Heart left ventricle (tissue), 16 donors: ENCODE results near the gene PTBP3. TPM values are rescaled to one million over a fixed set of nuclear protein-coding genes. Genes with fewer than 3 reads are reported as not detected.
A peak's percentile ranks its signal among the peaks of the same experiment; 100 is the strongest.

ENCODE experiments used
- ATAC-seq, 4 donors: fragments of 200-7000 bp; cut with Tn5 transposase; one replicate each; pipeline ENCODE4 v1.9.1; 2020 to 2022; ENCODE audit warnings: moderate library complexity in 4 of 4, mild to moderate bottlenecking in 3 of 4, moderate number of reproducible peaks in 1 of 4
- DNase-seq, 5 donors: peaks; one replicate each; pipeline ENCODE4 v3.0.0-alpha.2; 2020
- H3K27ac ChIP-seq, 12 donors: fragments of 200-600 bp; sonication (generic) in 4 of 12; one replicate each; pipeline versions ENCODE4 v1.5.0 to v1.8.0; 2016 to 2022; ENCODE audit warnings: mild to moderate bottlenecking in 2 of 12
- H3K27me3 ChIP-seq, 9 donors: fragments of 200-600 bp; sonication (generic) in 2 of 9; one replicate each; pipeline versions ENCODE4 v1.5.1 to v1.8.0; 2016 to 2022; ENCODE audit warnings: mild to moderate bottlenecking in 3 of 9
- H3K36me3 ChIP-seq, 9 donors: fragments of 200-600 bp; sonication (generic) in 2 of 9; one replicate each; pipeline versions ENCODE4 v1.5.0 to v1.8.0; 2018 to 2022; ENCODE audit warnings: mild to moderate bottlenecking in 2 of 9
- H3K4me1 ChIP-seq, 12 donors: fragments of 200-600 bp; sonication (generic) in 4 of 12; one replicate each; pipeline versions ENCODE4 v1.5.0 to v1.8.0; 2016 to 2022; ENCODE audit warnings: mild to moderate bottlenecking in 3 of 12
- H3K4me3 ChIP-seq, 12 donors: fragments of 200-600 bp; sonication (generic) in 4 of 12; one replicate each; pipeline versions ENCODE4 v1.5.0 to v1.8.0; 2017 to 2022; ENCODE audit warnings: mild to moderate bottlenecking in 9 of 12, moderate library complexity in 4 of 12
- H3K9me3 ChIP-seq, 12 donors: fragments of 200-600 bp; sonication (generic) in 4 of 12; one replicate each; pipeline versions ENCODE4 v1.5.0 to v1.8.0; 2016 to 2022; ENCODE audit warnings: mild to moderate bottlenecking in 1 of 12
- POLR2A ChIP-seq, 2 donors: fragments of 450-650 bp; IDR thresholded peaks; one replicate each; pipeline ENCODE4 v1.6.1; 2017; ENCODE audit warnings: antibody characterized with exemption in 2 of 2, mild to moderate bottlenecking in 2 of 2, moderate library complexity in 2 of 2
- WGBS, 4 donors: extraction: QIAGEN DNeasy Blood & Tissue Kit in 2 of 4; methylation state at CpG; one replicate each; pipeline versions ENCODE4 v1.1.5 to v1.1.7; 2013 to 2018; 5-methylcytosine and 5-hydroxymethylcytosine counted together
- intact Hi-C, 10 donors: fragments of 100-400 bp; cut with DNase I; formaldehyde crosslinking; loops; one replicate each; pipeline versions ENCODE4 v1.11.1 to v1.14.2; 2022
- polyA plus RNA-seq, 2 donors: library from polyadenylated mRNA; stranded (reverse); fragments of 200-250 nt; gene quantifications; one replicate each; pipeline ENCODE4 v1.2.3, GENCODE V29; 2013
- total RNA-seq, 9 donors: library from RNA; depleted of rRNA in 2 of 9; stranded (reverse); fragments of >200 nt in 2 of 9; fragmentation: NEBNext Ultra II Directional in 3 of 9; extraction: Animal tissue kit (Norgen Biotek cat#: 25700) in 3 of 9; gene quantifications; one replicate each; pipeline versions ENCODE4 v1.1.0 to v1.2.4, GENCODE V29; 2016 to 2023
- TF ChIP-seq, protein P1 (sequence below), 12 donors: fragments of 200-600 bp; sonication (generic) in 4 of 12; IDR thresholded peaks; one replicate each; pipeline versions ENCODE4 v1.5.0 to v1.8.0; 2018 to 2022; ENCODE audit warnings: antibody characterized with exemption in 12 of 12, mild to moderate bottlenecking in 5 of 12
- donor health status: ischemic (EF 13 %, LVEDD 7.1; RV severe dilation, severe dysfunction).
- donor health status: healthy with polysubstance abuse.
- donor health status: DM: no; HTN: yes; CAD: no.
- donor health status: DM: no; HTN: no; CAD: no.
- donor health status: ischemic (EF 25% LVEDD 6.9; RV normal size, moderate dysfunction).
- donor health status: ischemic (EF 25% LVEDD 5.7; RV mildly dilated, moderate dysfunction).
- donor health status: healthy.
- donor health status: DM: yes; HTN: yes; CAD: no.
- donor health status: ischemic (EF 35%, LVEDD 5.7; RV mildly dilated, moderate dysfunction).
- donor health status: nonischemic (EF 11% LVEDD 7.7; RV severe dilation, severe dysfunction).
- donor health status: DM: yes; HTN: yes; CAD: no.
- donor health status: PGD.
- donor health status: ischemic (EF 29% LVEDD 5.4; RV normal size, mild dysfunction).
- donor health status: nonischemic (EF 23%, LVEDD 6.1; RV moderate dilation, normal function).

Gene PTBP3
- total and polyA plus RNA-seq, 11 donors = 2.8 to 49.0 (median 13.7) TPM

DNA sequence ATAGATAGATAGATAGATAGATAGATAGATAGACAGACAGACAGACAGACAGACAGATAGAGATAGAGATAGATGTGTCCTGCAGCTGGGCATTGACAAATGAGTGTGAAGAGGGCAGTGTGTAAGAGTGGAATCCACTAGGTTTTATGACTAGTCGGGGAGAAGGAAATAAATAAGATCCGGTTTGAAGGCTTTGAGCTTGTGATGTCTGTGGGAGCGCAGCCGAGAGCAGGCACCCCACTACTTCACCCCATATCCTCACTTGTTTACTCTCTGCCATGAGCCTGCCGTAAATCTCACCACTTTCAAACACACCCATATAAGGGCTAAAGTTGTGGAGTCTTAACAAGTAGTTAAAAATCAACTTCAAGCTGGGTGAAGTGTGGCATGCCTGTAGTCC lies 156.9 kb downstream of the PTBP3 start:
- peak overlapping the region in 1 of 12 donors; percentile 32 for H3K27ac ChIP-seq
- H3K4me1 ChIP-seq = peaks cover 0 to 72% (median 16%) of the 10 kb centered on the region in 12 donors
- 80 to 87% (median 85%) methylated on average over 5 of the region's 5 CpGs for WGBS, 4 donors
- DNase-seq (no peak), ATAC-seq (no peak)
- no peaks in the 10 kb centered on the region for H3K9me3 ChIP-seq
- no peak overlapping the region for H3K4me3 ChIP-seq
- no peaks in the 10 kb centered on the region for H3K36me3 ChIP-seq
- intact Hi-C loops = loop anchor here in 3 of 10 donors (5.0 to 10.0 kb wide), 4 partner anchors 58 to 158 kb away; partner anchors contain the start of gene PTBP3 (in 2 of the 3)
- H3K27me3 ChIP-seq = no peaks in the 10 kb centered on the region
- TF ChIP-seq POLR2A (IDR thresholded peaks at IDR 0.05) = no peak
- TF ChIP-seq, protein P1, sequence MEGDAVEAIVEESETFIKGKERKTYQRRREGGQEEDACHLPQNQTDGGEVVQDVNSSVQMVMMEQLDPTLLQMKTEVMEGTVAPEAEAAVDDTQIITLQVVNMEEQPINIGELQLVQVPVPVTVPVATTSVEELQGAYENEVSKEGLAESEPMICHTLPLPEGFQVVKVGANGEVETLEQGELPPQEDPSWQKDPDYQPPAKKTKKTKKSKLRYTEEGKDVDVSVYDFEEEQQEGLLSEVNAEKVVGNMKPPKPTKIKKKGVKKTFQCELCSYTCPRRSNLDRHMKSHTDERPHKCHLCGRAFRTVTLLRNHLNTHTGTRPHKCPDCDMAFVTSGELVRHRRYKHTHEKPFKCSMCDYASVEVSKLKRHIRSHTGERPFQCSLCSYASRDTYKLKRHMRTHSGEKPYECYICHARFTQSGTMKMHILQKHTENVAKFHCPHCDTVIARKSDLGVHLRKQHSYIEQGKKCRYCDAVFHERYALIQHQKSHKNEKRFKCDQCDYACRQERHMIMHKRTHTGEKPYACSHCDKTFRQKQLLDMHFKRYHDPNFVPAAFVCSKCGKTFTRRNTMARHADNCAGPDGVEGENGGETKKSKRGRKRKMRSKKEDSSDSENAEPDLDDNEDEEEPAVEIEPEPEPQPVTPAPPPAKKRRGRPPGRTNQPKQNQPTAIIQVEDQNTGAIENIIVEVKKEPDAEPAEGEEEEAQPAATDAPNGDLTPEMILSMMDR (IDR thresholded peaks at IDR 0.05) = no peak

DNA sequence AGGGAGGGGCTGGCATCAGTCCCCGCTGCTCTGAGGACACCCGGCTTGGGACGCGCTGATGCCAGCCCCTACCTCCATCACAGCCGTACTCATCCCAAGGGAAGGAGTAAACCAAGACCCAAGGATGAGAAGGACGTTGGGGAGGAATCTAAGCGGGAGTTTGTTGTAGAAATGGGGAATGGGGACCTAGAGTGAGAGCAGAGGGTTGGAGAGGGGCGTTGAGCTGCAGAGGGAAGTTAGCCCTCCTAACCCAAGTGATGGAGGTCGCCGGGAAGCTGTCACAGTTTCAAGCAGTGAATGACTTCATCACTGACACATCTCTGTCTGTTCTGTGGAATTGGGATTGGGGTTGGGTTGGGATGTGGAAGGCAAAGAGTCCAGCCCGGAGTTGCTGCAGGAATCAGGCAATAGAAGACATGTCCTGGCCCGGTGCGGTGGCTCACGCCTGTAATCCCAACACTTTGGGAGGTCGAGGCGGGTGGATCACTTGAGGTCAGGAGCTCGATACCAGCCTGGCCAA lies 157.6 kb downstream of the PTBP3 start:
- H3K4me3 ChIP-seq = peak overlapping the region in 10 of 12 donors; percentile 53 to 93 (median 70)
- ATAC-seq (no peak), DNase-seq (no peak)
- no peaks in the 10 kb centered on the region for H3K9me3 ChIP-seq
- H3K4me1 ChIP-seq = peaks cover 0 to 71% (median 15%) of the 10 kb centered on the region in 12 donors
- H3K27ac ChIP-seq = peak overlapping the region in 4 of 12 donors; percentile 54 to 74 (median 66)
- intact Hi-C loops = loop anchor here in 3 of 10 donors (5.0 to 10.0 kb wide), 4 partner anchors 59 to 159 kb away; partner anchors contain the start of gene PTBP3 (in 2 of the 3)
- H3K36me3 ChIP-seq = no peaks in the 10 kb centered on the region
- TF ChIP-seq, protein P1 (IDR thresholded peaks at IDR 0.05) = no peak
- no peaks in the 10 kb centered on the region for H3K27me3 ChIP-seq
- 62 to 77% (median 68%) methylated on average over 17 of the region's 17 CpGs for WGBS, 4 donors

DNA sequence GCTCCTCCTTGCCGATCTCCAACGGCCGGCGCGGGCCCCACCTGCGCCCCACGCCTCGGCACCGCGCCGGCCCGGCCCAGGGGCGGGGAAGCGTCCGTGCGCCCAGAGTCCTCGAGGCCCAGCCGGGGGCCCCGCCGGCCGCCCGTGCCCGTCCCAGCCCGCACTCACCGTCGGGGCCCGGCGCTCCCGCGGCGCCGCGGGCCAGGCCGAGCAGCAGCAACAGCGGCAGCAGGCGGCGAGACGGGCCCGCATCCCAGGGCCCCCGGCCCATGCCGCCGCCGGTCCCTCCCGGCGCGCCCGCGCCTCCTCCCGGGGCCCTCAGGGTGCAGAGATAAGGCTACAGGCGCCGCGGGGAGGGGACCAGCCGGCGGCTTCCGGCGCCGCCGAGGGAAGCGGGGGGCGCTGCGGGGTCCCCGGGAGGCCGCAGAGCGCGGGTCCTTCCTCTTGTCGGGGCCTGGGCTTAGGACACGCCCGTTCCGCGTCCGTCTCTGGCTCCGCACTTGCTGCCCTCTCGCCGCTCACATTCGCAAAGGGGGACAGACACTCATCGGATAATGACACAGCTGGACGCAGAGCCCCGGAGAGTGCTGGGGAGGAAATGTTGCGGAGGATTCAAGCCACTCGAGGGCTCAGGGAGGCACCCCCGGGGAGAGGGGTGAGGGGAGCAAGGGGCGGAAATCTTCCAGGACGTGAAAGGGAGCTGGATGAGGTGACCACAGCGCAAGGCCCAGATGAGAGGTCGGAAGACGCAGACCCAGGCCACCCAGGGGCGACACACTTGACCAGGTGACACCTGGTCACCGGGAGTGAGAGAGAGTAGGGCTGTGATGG lies 158.2 kb downstream of the PTBP3 start, which contains the start of gene SUSD1:
TSS of gene SUSD1 (minus strand) at position 333 of the 831 bp plus-strand sequence. CDS start at position 271, 62 bp downstream.
- H3K36me3 ChIP-seq = no peaks in the 10 kb centered on the region
- H3K9me3 ChIP-seq = no peaks in the 10 kb centered on the region
- intact Hi-C loops = loop anchor here in 4 of 10 donors (5.0 to 10.0 kb wide), 4 partner anchors 60 to 160 kb away; partner anchors contain the start of gene PTBP3 (in 3 of the 4)
- H3K4me3 ChIP-seq = peak within 1 kb of the TSS; percentile 36 to 93 (median 68)
- peaks cover 0 to 64% (median 9%) of the 10 kb centered on the region in 12 donors for H3K4me1 ChIP-seq
- peak within 1 kb of the TSS in 11 of 12 donors; percentile 22 to 88 (median 60) for H3K27ac ChIP-seq
- 3 to 18% (median 8%) methylated on average over 15 to 88 of the region's 88 CpGs for WGBS, 4 donors
- ATAC-seq (peak in 3 of 4 donors; percentile 64 to 69 (median 68)), DNase-seq (peak; percentile 28 to 85 (median 51))
- H3K27me3 ChIP-seq = no peaks in the 10 kb centered on the region
- peak in 1 of 2 donors; percentile 13 for TF ChIP-seq POLR2A (IDR thresholded peaks at IDR 0.05)
- TF ChIP-seq, protein P1 (IDR thresholded peaks at IDR 0.05) = peak in 1 of 12 donors; percentile 15
